ENCODE data around the gene NFATC2IP. TPM values are rescaled to one million over a fixed set of nuclear protein-coding genes. Genes with fewer than 3 reads are reported as not detected.
A peak's percentile ranks its signal among the peaks of the same experiment; 100 is the strongest.
"Not testable (repeated sequence)": the region's sequence is repeated elsewhere in the genome, so short reads cannot be mapped to it uniquely, and the experiment has no call there.

Gene NFATC2IP
- total RNA-seq, 1 experiment from 2014 or later, result 19.7 TPM

DNA sequence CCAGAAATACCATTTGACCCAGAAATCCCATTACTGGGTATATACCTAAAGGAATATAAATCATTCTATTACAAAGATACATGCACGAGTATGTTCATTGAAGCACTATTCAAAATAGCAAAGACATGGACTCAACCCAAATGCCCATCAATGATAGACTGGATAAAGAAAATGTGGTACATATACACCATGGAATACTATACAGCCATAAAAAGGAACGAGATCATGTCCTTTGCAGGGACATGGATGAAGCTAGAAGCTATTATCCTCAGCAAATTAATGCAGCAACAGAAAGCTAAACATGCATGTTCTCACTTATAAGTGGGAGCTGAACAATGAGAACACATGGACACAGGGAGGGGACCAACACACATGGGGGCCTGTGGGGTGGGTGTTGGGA, 24.5 kb upstream of the NFATC2IP start:
- DNase-seq (ENCODE audit: low read depth), result not testable (repeated sequence)

DNA sequence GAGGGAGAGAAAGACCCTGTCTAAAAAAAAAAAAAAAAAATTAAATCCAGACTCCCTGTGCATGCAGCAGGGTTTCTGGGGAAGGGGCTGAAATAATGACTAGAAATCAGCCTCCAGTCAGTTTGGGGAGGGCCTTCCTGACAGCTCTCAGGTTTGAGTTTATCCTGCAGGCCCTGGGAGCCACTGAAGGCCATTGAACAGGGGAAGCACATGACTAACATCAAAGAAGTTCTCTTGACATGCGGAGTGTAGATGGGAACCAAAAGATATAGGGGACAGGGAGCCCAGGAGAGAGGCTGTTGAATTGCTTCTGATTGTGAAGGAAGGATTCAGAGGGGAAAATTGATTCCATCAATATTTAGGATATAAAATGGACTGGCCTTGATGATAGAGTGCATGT, 22.9 kb upstream of the NFATC2IP start:
- DNase-seq (ENCODE audit: low read depth), result no peak

GRCh38 chr16:28930203-28930602, 20.5 kb upstream of the NFATC2IP start:
- no peak for DNase-seq (ENCODE audit: low read depth)

GRCh38 chr16:28930652-28931051, 20.1 kb upstream of the NFATC2IP start:
- DNase-seq (ENCODE audit: low read depth), result no peak

DNA sequence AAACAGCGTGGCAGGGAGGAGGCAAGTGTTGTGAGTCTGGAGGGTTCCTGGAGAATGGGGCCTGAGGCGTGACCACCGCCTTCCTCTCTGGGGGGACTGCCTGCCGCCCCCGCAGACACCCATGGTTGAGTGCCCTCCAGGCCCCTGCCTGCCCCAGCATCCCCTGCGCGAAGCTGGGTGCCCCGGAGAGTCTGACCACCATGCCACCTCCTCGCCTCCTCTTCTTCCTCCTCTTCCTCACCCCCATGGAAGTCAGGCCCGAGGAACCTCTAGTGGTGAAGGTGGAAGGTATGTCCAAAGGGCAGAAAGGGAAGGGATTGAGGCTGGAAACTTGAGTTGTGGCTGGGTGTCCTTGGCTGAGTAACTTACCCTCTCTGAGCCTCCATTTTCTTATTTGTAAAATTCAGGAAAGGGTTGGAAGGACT, 18.9 kb upstream of the NFATC2IP start, which contains the start of gene CD19:
Gene CD19 (plus strand): TSS at position 171 of the 425 bp plus-strand sequence. CDS start 30 bp downstream, at position 201.
- no peak for DNase-seq (ENCODE audit: low read depth)

- DNase-seq (ENCODE audit: low read depth), result no peak
These were observed 18.2 kb upstream of the NFATC2IP start for GRCh38 chr16:28932339-28933141.

- no peak for DNase-seq (ENCODE audit: low read depth)
These were observed 17.6 kb upstream of the NFATC2IP start for GRCh38 chr16:28933171-28933570.

- DNase-seq (ENCODE audit: low read depth), result no peak
These were observed 15.4 kb upstream of the NFATC2IP start for GRCh38 chr16:28935346-28935745.

GRCh38 chr16:28935924-28936783, 14.6 kb upstream of the NFATC2IP start:
- DNase-seq (ENCODE audit: low read depth), result peak; percentile 70

DNA sequence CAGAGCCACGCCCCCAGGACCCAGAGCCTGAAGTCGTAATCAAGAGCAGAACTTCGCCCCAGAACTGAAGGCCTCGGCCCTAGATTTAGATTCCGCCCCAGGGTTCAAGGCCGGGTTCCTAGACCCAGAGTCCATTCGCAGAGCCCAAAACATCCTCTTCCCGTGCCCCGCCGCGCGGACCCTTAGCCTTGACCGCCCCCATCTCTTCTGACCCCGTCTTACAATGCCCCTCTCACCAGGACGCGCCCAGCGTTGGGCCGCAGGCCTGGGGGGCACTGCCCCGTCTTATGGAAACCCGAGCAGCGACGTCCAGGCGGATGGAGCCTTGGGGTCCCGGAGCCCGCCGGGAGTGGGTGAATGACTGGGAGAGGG, 14.0 kb upstream of the NFATC2IP start:
- no peak for DNase-seq (ENCODE audit: low read depth)

- DNase-seq (ENCODE audit: low read depth), result no peak
These were observed 13.4 kb upstream of the NFATC2IP start for GRCh38 chr16:28937222-28937876.

- DNase-seq (ENCODE audit: low read depth), result no peak
These were observed 12.0 kb upstream of the NFATC2IP start for GRCh38 chr16:28938721-28939120.

- not testable (repeated sequence) for DNase-seq (ENCODE audit: low read depth)
These were observed 10.9 kb upstream of the NFATC2IP start for GRCh38 chr16:28939825-28940224.

GRCh38 chr16:28943281-28943680, 7.5 kb upstream of the NFATC2IP start:
- DNase-seq (ENCODE audit: low read depth), result no peak

DNA sequence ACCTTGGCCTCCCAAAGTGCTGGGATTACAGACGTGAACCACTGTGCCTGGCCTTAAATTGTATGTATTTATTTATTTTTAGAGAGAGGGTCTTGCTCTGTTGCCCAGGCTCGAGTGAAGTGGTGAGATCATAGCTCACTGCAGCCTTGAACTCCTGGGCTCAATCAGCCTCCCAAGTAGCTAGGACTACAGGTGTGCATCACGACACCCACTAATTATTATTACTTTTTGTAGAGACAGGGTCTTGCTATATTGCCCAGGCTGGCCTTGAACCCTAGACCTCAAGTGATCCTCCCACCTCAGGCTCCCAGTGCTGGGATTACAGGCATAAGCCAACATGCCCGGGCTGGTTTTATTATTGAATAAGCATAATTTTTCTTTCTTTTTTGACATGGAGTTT, 4.1 kb upstream of the NFATC2IP start:
- DNase-seq (ENCODE audit: low read depth), result no peak

- no peak for DNase-seq (ENCODE audit: low read depth)
These were observed 740 bp downstream of the NFATC2IP start for GRCh38 chr16:28951410-28951943.

DNA sequence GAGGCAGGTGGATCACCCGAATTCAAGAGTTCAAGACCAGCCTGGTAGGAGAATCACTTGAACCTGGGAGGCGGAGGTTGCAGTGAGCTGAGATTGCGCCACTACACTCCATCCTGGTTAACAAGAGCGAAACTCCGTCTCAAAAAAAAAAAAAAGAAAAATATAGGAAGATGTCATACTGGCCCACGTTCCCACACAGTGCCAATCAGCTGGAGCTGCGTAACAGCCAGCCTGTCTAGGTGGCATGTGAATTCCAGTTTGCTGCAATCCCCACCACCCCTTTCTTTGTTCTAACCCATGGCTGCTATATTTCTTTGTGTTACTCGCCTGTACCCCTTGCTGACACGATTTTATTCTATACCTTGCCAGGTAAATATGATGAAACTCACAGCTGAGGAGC, 7.5 kb downstream of the NFATC2IP start:
- DNase-seq (ENCODE audit: low read depth), result no peak

- no peak for DNase-seq (ENCODE audit: low read depth)
These were observed 8.1 kb downstream of the NFATC2IP start for GRCh38 chr16:28958836-28959235.

DNA sequence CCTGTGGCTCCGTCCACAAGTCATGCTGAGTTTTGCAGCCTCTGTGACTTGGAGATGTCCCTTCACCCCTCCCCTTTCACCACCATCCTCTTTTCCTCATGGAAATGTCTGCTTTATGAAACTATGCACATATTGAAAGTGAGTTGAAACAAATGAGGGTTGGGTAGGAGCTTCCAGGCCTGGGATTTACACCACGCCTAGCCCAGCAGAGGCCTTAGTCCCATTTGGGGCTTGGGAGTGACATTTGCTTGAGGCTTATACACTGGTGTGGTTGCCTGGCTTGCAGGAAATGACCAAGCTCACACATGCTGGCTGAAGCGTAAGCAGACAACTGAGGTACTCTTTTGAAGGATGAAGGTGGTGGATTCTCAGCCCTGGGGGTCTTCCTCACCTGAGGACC, 13.3 kb downstream of the NFATC2IP start:
- DNase-seq (ENCODE audit: low read depth), result no peak

DNA sequence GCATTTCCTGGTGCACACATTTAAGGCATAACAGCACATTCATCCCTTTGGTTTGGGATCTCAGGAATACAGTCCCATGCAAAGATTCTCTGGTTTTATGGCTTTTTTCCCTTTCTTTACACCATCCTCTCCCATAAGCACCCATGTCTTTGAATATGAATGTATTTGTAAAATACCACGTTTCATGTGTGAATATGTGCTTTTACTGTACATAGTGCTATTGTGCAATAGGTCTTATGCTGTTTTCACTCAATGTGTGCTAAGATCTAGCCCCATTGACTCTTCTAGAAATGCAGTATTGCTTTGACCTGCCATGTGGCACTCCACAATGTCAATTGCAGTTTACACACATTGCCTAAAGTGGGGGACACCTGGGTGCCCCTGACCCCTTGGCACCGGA, 13.8 kb downstream of the NFATC2IP start:
- no peak for DNase-seq (ENCODE audit: low read depth)

DNA sequence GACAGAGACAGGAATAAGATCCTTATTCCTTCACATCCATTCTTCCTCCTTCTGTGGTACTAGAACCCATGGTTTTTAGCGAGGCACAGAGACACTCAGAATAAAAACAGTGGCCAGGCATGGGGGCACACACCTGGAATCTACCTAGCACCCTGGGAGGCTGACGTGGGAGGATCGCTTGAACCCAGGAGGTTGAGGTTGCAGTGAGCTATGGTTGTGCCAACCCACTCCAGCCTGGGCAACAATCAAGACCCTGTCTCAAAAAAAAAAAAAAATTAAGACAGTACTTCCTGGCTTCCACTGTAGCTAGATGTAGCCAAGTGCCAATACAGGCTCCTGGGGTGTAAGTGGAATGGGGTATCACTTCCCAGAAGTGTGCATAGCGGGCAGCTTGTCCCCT, 16.4 kb downstream of the NFATC2IP start:
- DNase-seq (ENCODE audit: low read depth), result no peak

DNA sequence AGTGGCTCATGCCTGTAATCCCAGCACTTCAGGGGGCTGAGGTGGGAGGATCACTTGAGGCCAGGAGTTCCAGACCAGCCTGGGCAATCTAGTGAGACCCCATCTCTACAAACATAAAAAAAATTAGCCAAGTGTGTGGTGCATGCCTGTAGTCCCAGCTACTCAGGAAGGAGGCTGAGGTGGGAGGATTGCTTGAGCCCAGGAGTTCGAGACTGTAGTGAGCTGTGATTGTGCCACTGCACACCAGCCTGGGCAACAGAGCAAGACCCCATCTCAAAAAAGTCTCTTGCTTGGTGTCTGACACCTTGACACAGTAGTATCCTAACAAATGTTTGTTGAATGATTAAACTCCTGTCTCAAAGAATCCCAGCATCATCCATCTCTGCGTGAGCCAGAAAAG, 19.0 kb downstream of the NFATC2IP start:
- DNase-seq (ENCODE audit: low read depth), result not testable (repeated sequence)
